Camera-type eye (tissue), 1 donor: ENCODE results near the gene MAMDC2. TPM values are rescaled to one million over a fixed set of nuclear protein-coding genes. Genes with fewer than 3 reads are reported as not detected.

Experiments used
- total RNA-seq: library from RNA; depleted of rRNA; stranded (reverse); fragments of >200 nt; gene quantifications from one replicate; pipeline ENCODE4 v1.2.3, GENCODE V29; 2014

Gene MAMDC2
- total RNA-seq = 20.3 TPM

DNA sequence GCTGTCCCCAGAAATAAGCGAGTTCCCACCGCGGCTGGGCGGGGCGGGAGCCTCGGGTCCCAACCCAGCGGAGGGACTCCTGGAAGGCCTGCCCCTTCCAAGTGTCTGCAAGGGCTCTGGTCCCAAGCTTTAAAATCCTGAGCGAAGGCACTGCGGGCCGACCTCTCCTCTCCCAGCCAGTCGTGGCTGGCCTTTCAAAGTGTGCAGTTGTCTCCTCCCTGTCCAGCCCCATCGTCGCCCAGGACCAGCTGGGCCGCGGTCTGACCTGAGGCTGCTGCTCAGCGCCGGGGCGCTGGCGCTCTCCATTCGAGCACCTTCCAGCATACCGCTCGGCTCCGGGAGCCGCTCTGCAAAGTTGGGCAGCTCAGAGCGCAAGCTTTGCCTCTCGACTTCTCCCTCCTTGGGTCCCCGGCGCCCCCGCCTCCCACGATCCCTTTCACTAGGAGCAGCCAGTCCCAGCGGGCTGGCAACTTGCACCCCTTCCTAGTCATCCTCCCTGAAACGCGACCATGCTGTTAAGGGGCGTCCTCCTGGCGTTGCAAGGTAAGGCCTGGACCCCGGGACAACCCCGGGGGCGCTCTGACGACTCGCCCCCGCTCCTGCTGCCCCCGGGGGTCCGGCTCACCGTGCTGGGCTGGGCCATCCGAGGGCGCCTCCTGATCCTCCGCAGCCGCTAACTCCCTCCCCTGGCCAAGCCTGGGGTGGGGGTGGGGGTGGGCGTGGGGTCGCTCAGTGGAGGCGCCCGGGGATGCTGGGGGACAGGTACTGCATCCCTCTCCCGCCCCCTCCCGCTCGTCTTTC lies at the start of gene MAMDC2:
Gene MAMDC2 (plus strand): TSS at position 160 of the 801 bp plus-strand sequence. CDS start 350 bp downstream, at position 510.

GRCh38 chr9:70258692-70259511 lies 215.3 kb downstream of the MAMDC2 start, which contains the start of gene SMC5:
SMC5 (plus strand) TSS chr9:70258978; CDS start chr9:70259079, 101 bp downstream.

Other genes starting within 250 kb of the MAMDC2 start
- not detected for gene CFAP95, start 223.0 kb upstream of the MAMDC2 start, total RNA-seq
- gene SMC5, start 215.1 kb downstream of the MAMDC2 start, total RNA-seq = 57.2 TPM